ENCODE measurements around the gene ILKAP.
A peak's percentile ranks its signal among the peaks of the same experiment; 100 is the strongest.

Gene ILKAP

GRCh38 chr2:238203094-238203972 is at the start of gene ILKAP:
ILKAP (minus strand) TSS chr2:238203695; CDS start chr2:238203553, 142 bp downstream.
- DNase-seq: peak; percentile 96

- no peak for DNase-seq
These were observed 49.5 kb upstream of the ILKAP start for GRCh38 chr2:238252766-238253630.

- DNase-seq: no peak
These were observed 48.5 kb upstream of the ILKAP start for GRCh38 chr2:238251986-238252385.

GRCh38 chr2:238251331-238251730 is 47.8 kb upstream of the ILKAP start:
- no peak for DNase-seq

- DNase-seq: no peak
These were observed 47.4 kb upstream of the ILKAP start for GRCh38 chr2:238250896-238251295.

- DNase-seq: no peak
These were observed 44.5 kb upstream of the ILKAP start for GRCh38 chr2:238247841-238248453.

GRCh38 chr2:238247002-238247822 is 43.7 kb upstream of the ILKAP start:
- DNase-seq: no peak

GRCh38 chr2:238244151-238244550 is 40.7 kb upstream of the ILKAP start:
- DNase-seq: peak; percentile 56

- DNase-seq: peak; percentile 70
These were observed 40.1 kb upstream of the ILKAP start for GRCh38 chr2:238243496-238244076.

- peak; percentile 53 for DNase-seq
These were observed 39.4 kb upstream of the ILKAP start for GRCh38 chr2:238242731-238243495.

- DNase-seq: no peak
These were observed 38.5 kb upstream of the ILKAP start for GRCh38 chr2:238241970-238242369.

GRCh38 chr2:238240757-238241711 is 37.5 kb upstream of the ILKAP start:
- peak; percentile 99 for DNase-seq

- peak; percentile 99 for DNase-seq
These were observed 36.6 kb upstream of the ILKAP start, which contains the start of gene HES6 for GRCh38 chr2:238239863-238240756. HES6 (minus strand) TSS chr2:238240038; CDS start chr2:238239905, 133 bp downstream.

GRCh38 chr2:238239543-238239862 is 36.0 kb upstream of the ILKAP start:
- DNase-seq: peak; percentile 82

- DNase-seq: peak; percentile 93
These were observed 35.5 kb upstream of the ILKAP start for GRCh38 chr2:238238766-238239542.

GRCh38 chr2:238238311-238238765 is 34.8 kb upstream of the ILKAP start:
- peak; percentile 65 for DNase-seq

GRCh38 chr2:238237431-238238135 is 34.1 kb upstream of the ILKAP start:
- DNase-seq: peak; percentile 69

Data from DMS53 (cell line).